ENCODE data around the gene WAC. TPM values are rescaled to one million over a fixed set of nuclear protein-coding genes. Genes with fewer than 3 reads are reported as not detected.
"Not testable (repeated sequence)": the region's sequence is repeated elsewhere in the genome, so short reads cannot be mapped to it uniquely, and the experiment has no call there.

Gene WAC
- total RNA-seq, 1 experiment from 2014 or later = 58.6 TPM

- no peak for DNase-seq (ENCODE audit: low read depth, low spot score)
- in situ Hi-C loops (cut with HindIII; ENCODE audit: low pct_unique_long_range_greater_than_20kb, low sequenced_read_pairs) = loop anchor here (25.0 kb wide), 1 partner anchor 148 kb away; no protein-coding TSS in a partner anchor
These were observed 52.2 kb downstream of the WAC start for GRCh38 chr10:28585076-28585475.

- in situ Hi-C loops (cut with HindIII; ENCODE audit: low pct_unique_long_range_greater_than_20kb, low sequenced_read_pairs) = loop anchor here (25.0 kb wide), 1 partner anchor 149 kb away; no protein-coding TSS in a partner anchor
- no peak for DNase-seq (ENCODE audit: low read depth, low spot score)
These were observed 53.3 kb downstream of the WAC start for GRCh38 chr10:28586176-28586575.

- in situ Hi-C loops (cut with HindIII; ENCODE audit: low pct_unique_long_range_greater_than_20kb, low sequenced_read_pairs) = loop anchor here (25.0 kb wide), 1 partner anchor 150 kb away; no protein-coding TSS in a partner anchor
These were observed 54.5 kb downstream of the WAC start for GRCh38 chr10:28587270-28587969.

GRCh38 chr10:28587970-28588290 is 55.0 kb downstream of the WAC start:
- peak; percentile 44 for DNase-seq (ENCODE audit: low read depth, low spot score)
- in situ Hi-C loops (cut with HindIII; ENCODE audit: low pct_unique_long_range_greater_than_20kb, low sequenced_read_pairs) = loop anchor here (25.0 kb wide), 1 partner anchor 151 kb away; no protein-coding TSS in a partner anchor

More at GRCh38 chr10:28587270-28587969, 54.5 kb downstream of the WAC start:
- DNase-seq (ENCODE audit: low read depth, low spot score) = no peak

- no peak for DNase-seq (ENCODE audit: low read depth, low spot score)
- in situ Hi-C loops (cut with HindIII; ENCODE audit: low pct_unique_long_range_greater_than_20kb, low sequenced_read_pairs) = loop anchor here (25.0 kb wide), 1 partner anchor 156 kb away; no protein-coding TSS in a partner anchor
These were observed 60.0 kb downstream of the WAC start for GRCh38 chr10:28592953-28593352.

- DNase-seq (ENCODE audit: low read depth, low spot score) = no peak
- in situ Hi-C loops (cut with HindIII; ENCODE audit: low pct_unique_long_range_greater_than_20kb, low sequenced_read_pairs) = loop anchor here (25.0 kb wide), 1 partner anchor 157 kb away; no protein-coding TSS in a partner anchor
These were observed 60.9 kb downstream of the WAC start for GRCh38 chr10:28593811-28594210.

- DNase-seq (ENCODE audit: low read depth, low spot score) = no peak
- in situ Hi-C loops (cut with HindIII; ENCODE audit: low pct_unique_long_range_greater_than_20kb, low sequenced_read_pairs) = loop anchor here (25.0 kb wide), 1 partner anchor 157 kb away; no protein-coding TSS in a partner anchor
These were observed 61.5 kb downstream of the WAC start for GRCh38 chr10:28594406-28594805.

GRCh38 chr10:28595613-28596012 is 62.7 kb downstream of the WAC start:
- no peak for DNase-seq (ENCODE audit: low read depth, low spot score)
- in situ Hi-C loops (cut with HindIII; ENCODE audit: low pct_unique_long_range_greater_than_20kb, low sequenced_read_pairs) = loop anchor here (25.0 kb wide), 1 partner anchor 158 kb away; no protein-coding TSS in a partner anchor

- in situ Hi-C loops (cut with HindIII; ENCODE audit: low pct_unique_long_range_greater_than_20kb, low sequenced_read_pairs) = no loop called here
- no peak for DNase-seq (ENCODE audit: low read depth, low spot score)
These were observed 67.1 kb downstream of the WAC start for GRCh38 chr10:28600056-28600455.

GRCh38 chr10:28601012-28601411 is 68.1 kb downstream of the WAC start:
- no peak for DNase-seq (ENCODE audit: low read depth, low spot score)
- in situ Hi-C loops (cut with HindIII; ENCODE audit: low pct_unique_long_range_greater_than_20kb, low sequenced_read_pairs) = no loop called here

- DNase-seq (ENCODE audit: low read depth, low spot score) = no peak
- in situ Hi-C loops (cut with HindIII; ENCODE audit: low pct_unique_long_range_greater_than_20kb, low sequenced_read_pairs) = no loop called here
These were observed 71.9 kb downstream of the WAC start for GRCh38 chr10:28604567-28605536.

- in situ Hi-C loops (cut with HindIII; ENCODE audit: low pct_unique_long_range_greater_than_20kb, low sequenced_read_pairs) = no loop called here
- no peak for DNase-seq (ENCODE audit: low read depth, low spot score)
These were observed 73.7 kb downstream of the WAC start for GRCh38 chr10:28606568-28606967.

GRCh38 chr10:28609636-28610035 is 76.7 kb downstream of the WAC start:
- in situ Hi-C loops (cut with HindIII; ENCODE audit: low pct_unique_long_range_greater_than_20kb, low sequenced_read_pairs); DNase-seq (ENCODE audit: low read depth, low spot score): not testable (repeated sequence)

GRCh38 chr10:28612877-28613276 is 80.0 kb downstream of the WAC start:
- DNase-seq (ENCODE audit: low read depth, low spot score) = no peak
- in situ Hi-C loops (cut with HindIII; ENCODE audit: low pct_unique_long_range_greater_than_20kb, low sequenced_read_pairs) = no loop called here

- in situ Hi-C loops (cut with HindIII; ENCODE audit: low pct_unique_long_range_greater_than_20kb, low sequenced_read_pairs) = no loop called here
- no peak for DNase-seq (ENCODE audit: low read depth, low spot score)
These were observed 83.6 kb downstream of the WAC start for GRCh38 chr10:28616514-28616913.

- in situ Hi-C loops (cut with HindIII; ENCODE audit: low pct_unique_long_range_greater_than_20kb, low sequenced_read_pairs) = no loop called here
- no peak for DNase-seq (ENCODE audit: low read depth, low spot score)
These were observed 86.5 kb downstream of the WAC start for GRCh38 chr10:28619455-28619854.

GRCh38 chr10:28620251-28620650 is 87.3 kb downstream of the WAC start:
- DNase-seq (ENCODE audit: low read depth, low spot score) = no peak
- in situ Hi-C loops (cut with HindIII; ENCODE audit: low pct_unique_long_range_greater_than_20kb, low sequenced_read_pairs) = no loop called here

- no peak for DNase-seq (ENCODE audit: low read depth, low spot score)
- in situ Hi-C loops (cut with HindIII; ENCODE audit: low pct_unique_long_range_greater_than_20kb, low sequenced_read_pairs) = no loop called here
These were observed 90.6 kb downstream of the WAC start for GRCh38 chr10:28623483-28623882.
